GM18511 (cell line): ENCODE data around the gene ELF5.

Experiments used
- ATAC-seq: cut with Tn5 transposase; IDR thresholded peaks from one replicate; pipeline ENCODE4 v1.9.1; 2021; ENCODE audit warnings: mild to moderate bottlenecking, moderate library complexity; ENCODE audit not compliant: unreplicated experiment

ELF5 gene

DNA sequence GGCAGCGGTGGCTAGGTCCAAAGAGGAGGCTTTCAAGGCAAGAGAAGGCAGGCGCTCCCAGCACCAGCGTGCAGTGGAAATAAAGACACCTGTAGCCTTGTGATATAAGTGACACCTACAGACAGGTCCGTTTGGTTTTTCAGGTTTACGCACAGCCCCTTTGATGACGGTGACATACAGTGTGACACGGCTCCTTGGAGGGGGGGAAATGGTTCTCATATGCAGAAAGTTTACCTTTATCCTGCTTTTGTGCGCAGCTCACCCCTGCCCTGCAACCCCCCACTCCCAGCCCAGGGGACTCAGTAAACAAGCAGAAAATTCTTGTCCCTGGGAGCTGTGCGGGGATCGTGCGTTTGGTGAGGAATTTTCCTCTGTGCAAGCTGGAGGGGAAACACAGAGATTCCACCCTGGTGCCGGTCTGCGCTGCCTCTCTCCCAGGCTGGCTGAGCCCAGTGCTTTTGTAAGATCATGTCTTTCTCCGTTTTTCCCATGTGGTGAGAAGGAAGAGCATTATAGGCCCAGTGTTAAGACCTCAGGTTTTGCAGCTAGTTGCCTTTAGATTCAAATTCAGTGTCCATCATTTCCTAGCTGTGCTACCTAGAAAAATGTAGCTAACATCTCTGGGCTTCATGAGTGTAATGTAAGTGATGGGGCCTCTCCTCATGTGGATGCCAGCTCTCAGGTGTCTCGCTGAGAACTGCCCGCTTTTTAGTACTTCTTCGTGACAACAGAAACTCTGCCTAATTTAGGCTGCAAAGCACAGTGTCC lies at the start of gene ELF5:
Gene ELF5 (minus strand): TSS at position 113 of the 768 bp plus-strand sequence. CDS start 8,045 bp downstream, outside the sequence.
- no peak for ATAC-seq

DNA sequence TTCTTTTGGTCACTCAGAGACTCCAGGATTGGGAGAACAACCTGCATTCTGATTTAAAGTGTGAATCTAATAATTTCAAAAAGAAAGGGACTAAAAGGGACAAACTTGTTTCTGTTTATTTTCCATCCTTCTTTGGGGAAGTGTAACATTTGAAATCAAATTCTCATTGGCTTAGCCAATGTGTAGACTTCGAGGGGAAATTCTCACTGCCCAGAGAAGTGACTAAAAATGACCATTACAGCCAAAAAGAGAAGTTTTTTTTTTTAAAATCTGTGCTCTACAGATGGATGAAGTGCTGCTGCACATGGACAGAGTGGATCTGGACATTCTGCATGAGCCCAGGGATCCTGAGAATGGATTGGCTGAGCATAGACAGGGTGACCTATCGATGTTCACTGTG lies 49.4 kb upstream of the ELF5 start:
- no peak for ATAC-seq

DNA sequence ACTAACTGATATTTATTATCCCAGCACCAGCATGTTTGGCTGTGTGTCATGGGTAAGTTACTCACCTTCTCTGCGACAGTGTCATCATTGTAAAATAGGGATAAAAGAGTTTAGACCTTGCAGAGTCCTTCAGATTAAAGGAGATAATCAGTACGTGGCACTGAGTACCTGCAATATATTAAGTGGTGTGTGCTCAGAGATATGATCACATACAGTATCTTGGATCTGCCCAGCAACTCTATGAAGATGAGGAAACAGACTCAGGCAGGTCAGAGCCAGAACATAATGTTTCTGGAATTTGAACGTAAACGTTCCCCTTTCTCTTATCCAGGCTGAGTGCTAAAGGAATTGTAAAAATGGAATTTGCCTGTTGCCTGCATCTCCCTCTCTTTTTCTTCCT lies 46.9 kb upstream of the ELF5 start:
- no peak for ATAC-seq

DNA sequence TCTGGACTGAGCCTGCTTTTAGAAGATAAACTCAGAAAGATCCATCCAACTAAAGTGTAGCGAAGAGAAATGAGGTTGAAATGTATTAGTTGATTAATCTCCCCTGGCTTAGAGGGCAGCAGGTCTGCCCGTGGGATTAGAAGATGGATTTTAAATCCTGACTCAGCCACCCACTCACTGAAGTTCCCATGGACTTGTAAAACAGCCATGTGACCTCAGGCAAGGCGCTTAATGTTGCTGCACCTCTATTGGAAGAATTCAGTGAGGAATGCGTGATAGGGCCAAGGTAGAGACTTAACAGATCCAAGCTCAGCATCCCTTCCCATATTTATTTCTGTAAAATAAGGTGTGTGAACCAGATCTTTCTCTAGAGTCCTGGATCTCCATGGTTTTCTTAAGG lies 45.1 kb upstream of the ELF5 start:
- ATAC-seq, result no peak

DNA sequence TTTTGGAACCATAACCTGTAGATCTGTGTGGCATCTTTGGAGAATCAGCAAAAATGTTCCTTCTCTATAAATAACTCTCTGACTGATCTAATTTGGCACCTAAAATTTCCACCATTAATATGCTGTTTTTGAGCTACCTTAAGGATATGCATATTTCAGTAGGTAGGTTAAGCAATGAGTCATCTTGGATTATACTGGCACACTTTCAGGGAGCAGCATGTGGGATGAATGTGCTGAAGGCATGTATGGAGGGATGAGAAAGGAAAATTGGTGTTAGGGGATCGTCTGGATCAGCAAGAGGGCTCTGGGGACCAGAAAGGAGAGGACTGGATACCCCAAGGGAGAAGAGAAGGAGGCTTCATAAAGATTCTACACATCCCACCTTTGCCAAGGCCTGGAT lies 44.6 kb upstream of the ELF5 start:
- no peak for ATAC-seq

DNA sequence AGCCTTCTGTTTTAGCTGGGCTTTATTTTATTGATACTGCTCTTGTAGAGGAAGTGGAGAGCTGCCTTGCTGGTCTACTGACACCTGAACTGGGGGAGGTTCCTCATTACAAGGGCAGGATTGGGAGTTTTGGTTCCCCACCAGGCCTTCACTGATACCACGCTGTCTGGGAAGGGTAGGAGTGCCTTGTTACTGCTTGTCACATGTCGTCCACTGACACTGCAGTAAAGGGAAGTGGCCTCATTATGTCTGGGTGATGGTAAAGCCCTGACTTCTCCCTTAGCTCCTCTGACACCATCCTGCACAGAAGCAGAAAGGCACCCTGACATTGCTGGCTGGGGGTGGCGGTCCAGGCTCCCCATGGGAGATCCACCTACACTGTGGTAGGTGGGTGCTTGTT lies 38.7 kb upstream of the ELF5 start:
- ATAC-seq, result no peak

DNA sequence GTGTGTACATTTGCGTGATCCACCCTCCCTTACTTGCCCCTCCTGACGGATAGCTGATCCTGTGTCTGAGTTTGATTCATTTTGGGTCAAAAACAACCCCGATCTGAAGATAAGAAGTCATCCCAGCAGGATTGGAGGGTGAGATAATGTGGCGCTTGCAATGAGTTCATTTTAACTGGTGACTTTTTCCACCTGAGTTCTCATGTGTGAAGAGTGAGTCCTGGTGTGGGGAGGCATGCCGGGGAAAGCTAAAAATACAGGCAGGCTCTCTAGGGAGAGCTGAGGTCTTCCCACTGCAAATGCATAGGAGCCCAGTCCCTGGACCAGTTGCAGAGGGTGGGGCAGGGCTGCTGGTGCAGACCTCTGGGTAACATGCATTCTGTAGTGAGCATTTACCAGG lies 35.7 kb upstream of the ELF5 start:
- no peak for ATAC-seq

DNA sequence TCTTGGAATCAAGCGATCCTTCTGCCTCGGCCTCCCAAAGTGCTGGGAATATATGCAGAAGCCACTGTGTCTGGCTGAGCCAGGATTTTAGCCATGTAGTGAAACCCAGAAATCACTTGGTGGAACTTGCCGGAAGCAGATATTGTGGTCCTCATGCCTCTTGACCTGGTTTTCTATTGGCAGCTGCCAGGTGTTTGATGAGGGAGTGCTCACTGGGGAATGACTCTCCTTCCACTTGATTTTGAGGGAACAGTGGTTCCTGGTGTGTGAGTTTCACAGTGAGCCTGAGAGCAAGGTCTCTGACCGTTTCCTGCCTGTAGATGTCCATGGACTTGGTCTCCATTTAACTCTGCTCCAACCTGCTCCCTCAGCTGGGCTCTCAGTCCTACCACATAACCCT lies 34.7 kb upstream of the ELF5 start:
- no peak for ATAC-seq

DNA sequence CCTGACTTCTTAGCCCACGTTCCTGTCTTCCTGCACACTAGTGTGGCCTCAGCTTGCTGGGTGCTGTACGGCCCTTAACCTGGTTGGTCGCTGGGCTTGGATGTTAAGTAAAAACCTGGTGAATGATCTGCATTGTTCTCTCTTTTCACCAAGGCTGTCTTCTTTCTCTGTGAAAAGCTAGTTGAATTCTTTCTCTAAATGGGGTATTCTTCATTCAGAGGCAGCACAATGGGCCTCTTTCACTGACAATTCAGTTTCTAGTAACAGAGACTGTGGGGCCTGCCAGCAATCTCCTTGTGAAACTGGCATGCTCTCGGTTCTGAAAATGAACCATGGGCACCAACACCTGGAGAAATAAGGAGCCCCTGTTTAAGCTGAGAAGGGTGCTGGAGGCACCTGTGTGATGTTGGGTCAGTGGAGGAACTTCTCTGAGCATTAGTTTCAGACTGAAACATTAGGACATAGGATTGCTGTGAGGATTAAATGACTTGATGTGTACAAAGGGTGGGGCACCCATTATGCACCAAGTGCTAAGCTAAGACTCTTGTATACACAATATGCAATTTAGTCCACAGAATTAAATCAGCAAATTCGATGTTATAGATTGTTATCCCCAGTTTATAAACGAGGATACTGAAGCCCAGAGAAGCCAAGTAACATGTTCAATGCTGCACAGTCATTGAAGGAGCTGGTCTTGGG lies 33.1 kb upstream of the ELF5 start:
- no peak for ATAC-seq

DNA sequence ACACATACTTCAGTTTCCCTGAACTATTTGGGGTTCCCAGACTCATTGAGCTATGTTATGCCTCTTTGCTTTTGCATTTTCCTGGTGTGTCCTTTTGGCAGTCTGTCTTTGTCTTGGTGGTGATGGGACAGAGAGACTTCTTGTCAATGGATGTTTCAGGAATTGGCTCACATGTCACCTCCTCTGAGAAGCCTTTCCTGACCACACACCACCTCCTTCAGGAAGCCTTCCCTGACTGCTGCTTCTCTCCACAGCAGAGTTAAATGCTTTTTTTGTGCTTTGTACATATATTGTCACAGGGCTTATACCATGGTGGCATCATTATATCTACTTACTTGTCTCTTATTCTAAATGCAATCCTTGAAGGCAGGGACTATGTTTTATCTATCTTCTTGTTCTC lies 28.5 kb upstream of the ELF5 start:
- no peak for ATAC-seq

DNA sequence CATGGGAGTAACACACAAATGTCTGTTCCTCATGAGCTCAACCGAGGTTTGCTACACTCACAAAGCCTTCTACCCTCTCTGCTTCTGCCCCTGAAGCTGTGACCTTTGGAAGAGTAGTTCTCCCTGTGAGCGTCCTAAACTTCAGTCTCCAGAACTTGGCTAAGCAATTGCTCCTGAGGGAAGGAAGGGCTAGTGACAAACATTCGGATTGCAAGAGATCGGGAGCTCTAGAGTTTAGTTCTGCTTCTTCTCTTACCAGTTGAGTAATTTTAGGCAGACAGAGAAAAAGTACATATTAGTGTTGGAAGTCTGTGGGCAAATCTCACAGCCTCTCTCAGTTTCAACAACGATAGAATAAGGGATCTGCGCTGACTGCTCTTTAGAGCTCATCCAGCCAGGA lies 27.3 kb upstream of the ELF5 start:
- ATAC-seq, result no peak

DNA sequence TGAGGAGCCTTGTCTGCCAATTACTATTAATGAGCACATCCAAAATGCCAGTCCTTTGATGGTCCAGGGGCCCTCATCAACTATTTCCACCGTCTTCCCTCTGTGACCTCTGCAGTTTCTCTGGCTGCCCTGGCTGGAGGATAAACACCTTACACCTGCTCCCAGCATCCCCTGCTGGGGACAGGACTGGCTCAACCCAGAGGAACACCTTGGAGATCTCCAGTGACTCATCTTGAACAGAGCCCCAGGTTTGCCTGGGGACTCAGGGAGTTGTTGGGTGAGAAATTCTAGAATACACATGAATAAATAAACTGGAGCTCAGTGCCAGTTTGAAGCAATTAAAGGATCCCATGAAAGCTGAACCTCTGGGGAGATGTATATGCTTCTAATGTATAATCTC lies 24.0 kb upstream of the ELF5 start:
- no peak for ATAC-seq

DNA sequence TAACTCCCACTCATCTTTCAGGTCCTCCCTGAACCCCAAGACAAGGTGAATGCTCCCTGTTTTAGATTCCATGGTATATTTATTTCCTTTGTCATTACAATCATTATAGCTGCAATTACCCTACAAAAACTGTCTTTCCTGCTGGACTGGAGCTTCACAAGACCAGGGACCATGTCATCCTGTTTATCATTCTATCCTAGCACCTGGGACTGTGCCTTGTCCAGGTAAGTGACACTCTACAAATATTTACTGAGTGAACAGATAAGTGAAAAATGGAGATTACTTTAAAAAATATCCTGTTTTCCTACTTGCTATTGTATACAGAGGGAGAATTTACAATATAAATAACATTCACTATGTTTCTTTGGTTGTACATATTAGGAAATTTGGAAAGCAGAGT lies 22.5 kb upstream of the ELF5 start:
- ATAC-seq, result no peak

DNA sequence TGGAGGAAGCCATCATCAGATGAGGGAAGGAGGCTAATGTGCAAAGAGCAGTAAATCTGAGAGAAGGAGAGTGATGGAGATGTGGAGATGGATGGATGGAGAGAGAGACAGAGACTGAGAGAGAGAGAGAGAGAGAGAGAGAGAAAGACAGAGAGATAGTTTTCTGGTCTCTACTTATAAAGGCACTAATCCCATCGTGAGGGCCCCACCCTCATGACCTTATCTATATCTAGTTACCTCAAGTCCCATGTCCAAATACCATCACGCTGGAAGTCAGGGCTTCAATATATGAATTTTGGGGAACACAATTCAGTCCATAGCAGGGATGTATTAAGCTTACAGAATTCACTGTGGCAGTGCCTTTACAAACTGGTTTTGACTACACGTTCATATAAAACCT lies 21.2 kb upstream of the ELF5 start:
- ATAC-seq, result no peak

DNA sequence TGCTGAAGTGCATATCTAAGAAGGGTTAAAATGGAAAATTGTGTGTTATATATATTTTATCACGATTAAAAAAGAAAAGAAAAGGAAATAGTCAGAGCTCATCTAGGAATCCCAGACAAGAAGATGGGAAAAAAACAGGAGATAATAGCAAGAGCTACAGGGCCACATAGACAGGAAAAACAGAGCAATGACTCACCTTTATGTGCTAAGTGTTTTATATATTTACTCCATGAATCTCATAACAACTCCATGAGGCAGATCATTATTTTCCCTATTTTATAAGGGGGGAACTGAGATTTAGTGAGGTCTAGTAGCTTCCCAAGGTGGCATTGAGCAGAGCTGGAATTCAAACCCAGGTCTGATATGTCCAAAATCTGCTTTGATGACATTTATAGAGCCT lies 18.1 kb upstream of the ELF5 start:
- no peak for ATAC-seq

DNA sequence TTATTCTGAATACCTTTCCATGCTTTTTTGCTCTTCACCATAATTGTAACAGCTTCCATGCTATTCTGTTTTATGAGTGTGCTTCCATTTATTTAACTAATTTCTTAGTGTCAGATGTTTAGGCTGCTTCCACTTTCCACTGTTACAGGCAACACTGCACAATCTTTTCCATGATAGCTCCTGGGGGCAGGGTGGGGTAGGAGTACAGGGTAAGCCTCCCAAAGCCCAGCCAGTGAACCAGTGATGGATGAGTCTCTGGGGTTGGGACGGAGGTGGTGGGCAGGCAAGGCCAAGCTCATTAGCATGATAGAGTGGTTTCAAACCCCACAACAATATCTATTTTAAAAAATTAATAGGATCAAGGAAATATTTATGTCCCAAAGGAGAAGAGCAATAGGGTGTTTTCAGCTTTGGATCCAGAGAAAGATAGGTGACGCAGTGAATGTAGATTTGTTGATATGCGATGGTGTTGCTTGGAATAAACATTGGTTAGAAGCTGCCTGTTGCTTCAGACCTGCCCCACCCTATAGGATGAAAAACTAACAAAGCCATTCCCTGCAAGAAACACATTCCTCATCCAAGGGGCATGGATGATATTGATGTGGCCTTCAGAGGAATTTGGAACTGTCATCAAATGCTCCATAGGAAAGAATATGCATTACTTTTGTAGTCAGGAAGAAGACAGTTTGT lies 17.1 kb upstream of the ELF5 start:
- no peak for ATAC-seq

DNA sequence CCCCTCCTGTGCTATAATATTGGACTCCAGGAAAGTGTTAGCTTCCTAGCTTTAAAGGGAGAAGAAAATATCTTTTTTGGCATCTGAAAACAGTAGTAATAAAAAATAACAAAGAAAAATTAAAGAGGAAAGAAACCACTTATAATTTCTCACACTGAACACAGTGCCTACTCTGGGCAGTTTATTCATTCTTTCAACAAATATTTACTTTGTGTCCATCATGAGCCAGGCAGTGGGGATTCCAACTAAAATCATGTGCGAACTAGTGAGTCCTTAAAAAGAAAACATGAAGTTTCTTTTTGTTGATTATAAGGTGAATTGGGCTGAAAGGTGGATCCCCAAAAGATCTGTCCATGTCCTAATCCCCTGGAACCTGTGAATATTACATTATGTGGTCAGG lies 16.0 kb upstream of the ELF5 start:
- no peak for ATAC-seq

DNA sequence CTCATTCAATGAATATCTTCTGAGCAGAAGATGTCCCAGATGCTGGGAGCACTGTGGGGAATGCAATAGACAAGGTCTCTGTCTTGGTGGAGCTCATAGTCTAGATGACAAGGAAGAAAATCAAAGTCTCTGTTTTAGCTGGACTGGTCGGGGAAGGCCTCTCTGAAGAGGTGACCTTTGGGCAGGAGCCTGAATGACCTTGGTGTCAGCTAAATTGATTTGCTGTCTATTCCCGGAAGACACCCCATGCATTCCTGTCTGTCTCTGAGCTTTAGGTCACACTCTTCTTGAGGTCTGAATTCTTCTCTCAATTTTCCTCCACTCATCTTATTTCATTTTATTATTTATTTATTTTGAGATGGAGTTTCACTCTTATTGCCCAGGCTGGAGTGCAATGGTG lies 14.5 kb upstream of the ELF5 start:
- ATAC-seq, result no peak

DNA sequence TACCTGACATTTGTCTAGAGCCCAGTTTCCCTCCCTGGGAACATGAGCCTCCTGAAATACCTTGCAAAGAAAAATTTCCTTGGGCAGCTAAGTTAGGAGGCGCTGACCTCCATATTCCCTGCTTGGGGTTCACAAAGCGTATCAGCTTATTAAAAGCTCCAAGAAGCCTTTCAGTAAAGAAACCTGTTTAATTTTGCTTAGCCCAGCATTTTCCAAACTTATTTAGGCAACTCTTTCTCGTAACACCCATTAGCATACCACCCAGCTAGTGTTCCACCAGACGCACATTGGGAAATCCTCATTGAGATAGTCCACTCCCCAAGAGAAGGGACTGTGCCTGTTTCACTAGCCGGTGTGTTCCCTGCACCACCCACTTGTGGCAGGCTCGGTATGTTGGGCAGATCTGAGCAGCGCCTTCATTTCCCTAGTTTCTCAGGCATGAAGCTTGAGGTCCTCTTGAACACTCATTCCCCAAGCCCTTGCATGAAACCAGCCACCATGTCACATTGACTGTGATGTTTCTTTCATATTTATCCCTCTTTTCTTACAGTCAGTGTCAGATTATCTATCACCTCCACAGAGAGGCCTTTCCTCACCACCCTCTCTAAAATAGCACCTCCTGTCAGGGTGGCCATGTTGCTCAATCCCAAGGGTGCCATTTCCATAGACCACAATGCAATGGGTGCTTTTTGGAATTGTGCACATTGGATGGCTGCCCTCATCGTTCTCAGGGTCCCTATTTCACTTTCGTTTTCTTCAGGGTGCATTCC lies 12.5 kb upstream of the ELF5 start:
- no peak for ATAC-seq

DNA sequence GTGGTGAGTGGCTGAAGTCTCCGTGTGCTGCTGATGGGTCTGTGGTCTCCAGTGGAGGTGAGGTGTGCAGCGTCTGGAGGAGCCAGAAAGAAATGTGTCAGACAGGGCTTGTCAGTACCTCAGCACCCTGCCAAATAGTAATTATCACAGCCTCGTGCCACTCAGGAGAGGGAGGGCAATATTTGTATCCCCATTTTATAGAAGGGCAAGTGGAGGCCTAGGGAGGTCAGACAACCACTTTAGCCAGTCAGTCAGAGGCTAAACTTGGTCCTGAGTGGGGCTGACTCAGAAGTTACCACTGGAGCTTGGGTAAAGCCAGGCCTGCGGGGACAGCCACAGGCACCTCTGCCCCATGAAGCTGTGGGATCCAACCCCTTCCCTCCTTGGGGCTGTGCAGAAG lies 11.5 kb upstream of the ELF5 start:
- no peak for ATAC-seq

DNA sequence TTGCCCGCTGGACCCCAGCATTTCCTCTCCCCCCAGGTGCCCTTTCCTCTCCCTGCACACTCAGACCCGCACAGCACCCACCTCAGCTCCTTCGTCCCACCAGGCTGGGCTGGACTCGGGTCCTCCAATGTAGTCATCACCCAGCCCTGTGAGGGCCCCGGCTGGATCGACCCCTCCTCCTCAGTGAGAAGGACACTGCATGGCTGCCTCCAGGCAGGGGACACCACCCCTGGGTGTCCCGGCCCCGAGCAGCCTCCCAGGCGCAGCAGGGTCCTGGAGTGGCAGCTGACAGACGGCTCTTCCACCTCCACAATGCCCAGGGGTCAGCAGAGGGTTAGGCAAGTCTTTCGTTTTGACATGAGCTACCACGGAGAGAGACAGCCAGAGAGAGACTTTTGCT lies 11.1 kb upstream of the ELF5 start:
- no peak for ATAC-seq
